ENCODE results near the gene ASTN2. TPM values are rescaled to one million over a fixed set of nuclear protein-coding genes. Genes with fewer than 3 reads are reported as not detected.

Gene ASTN2
- total RNA-seq, 1 donor from 2014 or later, result 13.6 TPM

DNA sequence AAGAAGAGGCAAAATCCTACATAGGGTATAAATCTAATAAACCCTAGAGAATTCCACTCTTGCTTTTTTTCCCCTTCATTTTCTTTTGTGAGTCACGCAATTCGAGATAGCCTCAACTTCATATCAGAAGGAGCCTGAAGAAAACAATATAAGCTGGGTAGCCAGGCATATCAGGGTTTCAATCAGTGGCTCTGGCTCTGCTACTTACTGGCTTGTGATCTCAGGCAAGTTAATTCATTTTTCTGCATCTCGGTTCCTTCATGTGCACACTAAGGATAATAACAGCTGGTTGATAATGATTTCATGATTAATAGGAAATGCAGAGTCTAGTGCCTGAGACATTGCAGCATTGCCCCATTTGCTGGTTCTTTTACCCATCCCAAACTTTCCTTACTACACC, 46.5 kb upstream of the ASTN2 start:
- DNase-seq (ENCODE audit: low read depth), result no peak
- no peak for FAIRE-seq

DNA sequence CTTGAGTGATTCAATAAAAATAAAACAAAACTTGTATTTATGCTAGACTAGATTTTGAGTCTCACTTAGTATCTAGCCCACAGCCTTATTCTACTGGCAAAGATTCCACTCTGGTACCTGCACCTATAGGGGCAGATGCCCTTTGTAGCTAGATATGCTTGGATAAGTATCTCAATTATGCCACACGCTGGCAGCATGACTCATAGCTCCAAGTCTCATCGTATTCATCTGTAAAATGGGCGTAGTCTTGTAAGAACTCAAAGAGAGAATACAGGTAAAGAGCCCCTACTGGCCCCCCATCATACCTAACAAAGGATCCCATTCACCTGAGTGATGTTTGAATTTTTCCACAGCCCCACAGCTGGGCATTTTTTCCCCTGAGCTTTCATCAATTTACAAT, 45.9 kb upstream of the ASTN2 start:
- Histone ChIP-seq H4K20me1 (ENCODE audit: insufficient read depth, low read length) (no peaks in the 10 kb centered on the region), H3K79me2 (ENCODE audit: insufficient read depth, low read length) (no peaks in the 10 kb centered on the region), H3K9me3 (ENCODE audit: insufficient read depth, low read depth, low read length) (peaks cover 5% of the 10 kb centered on the region), H3K9ac (ENCODE audit: low read length) (no peak overlapping the region), H3K36me3 (ENCODE audit: insufficient read depth, low read length) (no peaks in the 10 kb centered on the region), H3K4me2 (ENCODE audit: low read length) (no peak overlapping the region), H3K4me3 (ENCODE audit: insufficient read depth, low read depth, low read length) (no peak overlapping the region), H3K27me3 (ENCODE audit: insufficient read depth, low read length) (no peaks in the 10 kb centered on the region), H2AFZ (ENCODE audit: low read depth, low read length) (no peak overlapping the region), H3K27ac (ENCODE audit: low read depth, low read length) (no peak overlapping the region), H3K4me1 (ENCODE audit: insufficient read depth, low read length) (no peaks in the 10 kb centered on the region)
- no peak overlapping the region for H3K27ac Mint-ChIP-seq (ENCODE audit: unreplicated experiment)
- H3K4me1 Mint-ChIP-seq (ENCODE audit: low read depth, unreplicated experiment), result no peaks in the 10 kb centered on the region
- DNase-seq (ENCODE audit: low read depth) (no peak), FAIRE-seq (no peak)
- H3K27me3 Mint-ChIP-seq (ENCODE audit: low read depth, unreplicated experiment), result peaks cover 13% of the 10 kb centered on the region
- no peaks in the 10 kb centered on the region for H3K36me3 Mint-ChIP-seq (ENCODE audit: low read depth, unreplicated experiment)
- no peak for TF ChIP-seq EZH2 (IDR thresholded peaks at IDR 0.05; ENCODE audit: insufficient read depth, low read length)
- TF ChIP-seq, protein P1, sequence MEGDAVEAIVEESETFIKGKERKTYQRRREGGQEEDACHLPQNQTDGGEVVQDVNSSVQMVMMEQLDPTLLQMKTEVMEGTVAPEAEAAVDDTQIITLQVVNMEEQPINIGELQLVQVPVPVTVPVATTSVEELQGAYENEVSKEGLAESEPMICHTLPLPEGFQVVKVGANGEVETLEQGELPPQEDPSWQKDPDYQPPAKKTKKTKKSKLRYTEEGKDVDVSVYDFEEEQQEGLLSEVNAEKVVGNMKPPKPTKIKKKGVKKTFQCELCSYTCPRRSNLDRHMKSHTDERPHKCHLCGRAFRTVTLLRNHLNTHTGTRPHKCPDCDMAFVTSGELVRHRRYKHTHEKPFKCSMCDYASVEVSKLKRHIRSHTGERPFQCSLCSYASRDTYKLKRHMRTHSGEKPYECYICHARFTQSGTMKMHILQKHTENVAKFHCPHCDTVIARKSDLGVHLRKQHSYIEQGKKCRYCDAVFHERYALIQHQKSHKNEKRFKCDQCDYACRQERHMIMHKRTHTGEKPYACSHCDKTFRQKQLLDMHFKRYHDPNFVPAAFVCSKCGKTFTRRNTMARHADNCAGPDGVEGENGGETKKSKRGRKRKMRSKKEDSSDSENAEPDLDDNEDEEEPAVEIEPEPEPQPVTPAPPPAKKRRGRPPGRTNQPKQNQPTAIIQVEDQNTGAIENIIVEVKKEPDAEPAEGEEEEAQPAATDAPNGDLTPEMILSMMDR (IDR thresholded peaks at IDR 0.05; ENCODE audit: insufficient read depth, low read depth, low read length), result no peak
- no peaks in the 10 kb centered on the region for H3K9me3 Mint-ChIP-seq (ENCODE audit: unreplicated experiment)
- no peak overlapping the region for H3K4me3 Mint-ChIP-seq (ENCODE audit: unreplicated experiment)

More for the DNA sequence above, 46.5 kb upstream of the ASTN2 start:
- no peak overlapping the region for H3K27ac ChIP-seq (ENCODE audit: low read depth, low read length)
- no peak for TF ChIP-seq EZH2 (IDR thresholded peaks at IDR 0.05; ENCODE audit: insufficient read depth, low read length)
- TF ChIP-seq, protein P1 (IDR thresholded peaks at IDR 0.05; ENCODE audit: insufficient read depth, low read depth, low read length), result no peak
- H3K36me3 ChIP-seq (ENCODE audit: insufficient read depth, low read length), result no peaks in the 10 kb centered on the region
- no peak overlapping the region for H3K4me3 Mint-ChIP-seq (ENCODE audit: unreplicated experiment)
- H3K9me3 Mint-ChIP-seq (ENCODE audit: unreplicated experiment), result no peaks in the 10 kb centered on the region
- H3K27ac Mint-ChIP-seq (ENCODE audit: unreplicated experiment), result no peak overlapping the region
- no peaks in the 10 kb centered on the region for H3K36me3 Mint-ChIP-seq (ENCODE audit: low read depth, unreplicated experiment)
- no peaks in the 10 kb centered on the region for H3K79me2 ChIP-seq (ENCODE audit: insufficient read depth, low read length)
- H4K20me1 ChIP-seq (ENCODE audit: insufficient read depth, low read length), result no peaks in the 10 kb centered on the region
- H3K4me1 ChIP-seq (ENCODE audit: insufficient read depth, low read length), result no peaks in the 10 kb centered on the region
- H3K27me3 Mint-ChIP-seq (ENCODE audit: low read depth, unreplicated experiment), result peaks cover 15% of the 10 kb centered on the region
- H3K9me3 ChIP-seq (ENCODE audit: insufficient read depth, low read depth, low read length), result peaks cover 2% of the 10 kb centered on the region
- no peak overlapping the region for H2AFZ ChIP-seq (ENCODE audit: low read depth, low read length)
- no peak overlapping the region for H3K9ac ChIP-seq (ENCODE audit: low read length)
- H3K4me1 Mint-ChIP-seq (ENCODE audit: low read depth, unreplicated experiment), result no peaks in the 10 kb centered on the region
- no peak overlapping the region for H3K4me2 ChIP-seq (ENCODE audit: low read length)
- H3K4me3 ChIP-seq (ENCODE audit: insufficient read depth, low read depth, low read length), result no peak overlapping the region
- H3K27me3 ChIP-seq (ENCODE audit: insufficient read depth, low read length), result no peaks in the 10 kb centered on the region

DNA sequence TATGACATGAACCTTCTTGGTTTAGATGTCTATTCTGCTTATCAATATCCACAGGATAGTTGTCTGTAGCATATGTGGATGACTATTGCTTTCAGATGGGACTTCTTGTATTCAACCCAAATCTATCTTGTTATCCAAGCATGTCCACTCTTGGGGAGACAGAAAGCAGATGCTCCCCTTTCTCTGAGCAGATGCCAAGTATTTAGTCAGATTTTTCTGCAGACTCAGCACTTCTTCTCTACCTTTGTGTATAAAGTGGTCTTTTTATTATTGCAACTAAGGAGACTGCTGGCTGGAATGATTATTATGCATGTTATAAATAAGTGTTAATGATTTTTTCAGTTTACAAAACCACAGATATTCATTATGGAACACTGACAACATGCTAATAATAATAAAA, 45.1 kb upstream of the ASTN2 start:
- Histone ChIP-seq H3K27ac (ENCODE audit: low read depth, low read length) (no peak overlapping the region), H2AFZ (ENCODE audit: low read depth, low read length) (no peak overlapping the region), H3K4me2 (ENCODE audit: low read length) (no peak overlapping the region), H3K9ac (ENCODE audit: low read length) (no peak overlapping the region), H3K9me3 (ENCODE audit: insufficient read depth, low read depth, low read length) (peaks cover 5% of the 10 kb centered on the region), H3K36me3 (ENCODE audit: insufficient read depth, low read length) (no peaks in the 10 kb centered on the region), H3K79me2 (ENCODE audit: insufficient read depth, low read length) (no peaks in the 10 kb centered on the region), H3K27me3 (ENCODE audit: insufficient read depth, low read length) (no peaks in the 10 kb centered on the region), H3K4me1 (ENCODE audit: insufficient read depth, low read length) (no peaks in the 10 kb centered on the region), H3K4me3 (ENCODE audit: insufficient read depth, low read depth, low read length) (no peak overlapping the region), H4K20me1 (ENCODE audit: insufficient read depth, low read length) (no peaks in the 10 kb centered on the region)
- DNase-seq (ENCODE audit: low read depth), result no peak
- Mint-ChIP-seq H3K4me3 (ENCODE audit: unreplicated experiment) (no peak overlapping the region), H3K9me3 (ENCODE audit: unreplicated experiment) (no peaks in the 10 kb centered on the region), H3K36me3 (ENCODE audit: low read depth, unreplicated experiment) (no peaks in the 10 kb centered on the region), H3K27me3 (ENCODE audit: low read depth, unreplicated experiment) (peaks cover 7% of the 10 kb centered on the region), H3K27ac (ENCODE audit: unreplicated experiment) (no peak overlapping the region), H3K4me1 (ENCODE audit: low read depth, unreplicated experiment) (no peaks in the 10 kb centered on the region)
- no peak for FAIRE-seq
- TF ChIP-seq, protein P1 (IDR thresholded peaks at IDR 0.05; ENCODE audit: insufficient read depth, low read depth, low read length), result no peak
- TF ChIP-seq EZH2 (IDR thresholded peaks at IDR 0.05; ENCODE audit: insufficient read depth, low read length), result no peak
